Natural killer cell (primary cell): ENCODE results near the gene ZNF526. TPM values are rescaled to one million over a fixed set of nuclear protein-coding genes. Genes with fewer than 3 reads are reported as not detected.

Experiments
- ATAC-seq, 3 donors: fragments of 150-1000 bp in 2 of 3; fragments of 200-7000 bp in 1 of 3; cut with Tn5 transposase; 1 replicate in 1 of 3; 2 replicates in 2 of 3; pipeline ENCODE4 v1.10.0; 2021; ENCODE audit warnings: mild to moderate bottlenecking in 2 of 3, moderate library complexity in 2 of 3
- DNase-seq, 2 donors: peaks; one replicate each; pipeline versions ENCODE4 v3.0.0 to v3.0.0-alpha.2; 2013 to 2021; ENCODE audit warnings: mixed read lengths in 1 of 2
- H3K27ac ChIP-seq: one replicate; pipeline ENCODE4 v1.5.1; 2013; ENCODE audit warnings: mild to moderate bottlenecking, low read length
- H3K27me3 ChIP-seq: one replicate; pipeline ENCODE4 v1.6.1; 2013; ENCODE audit warnings: low read length; ENCODE audit not compliant: control insufficient read depth, insufficient read depth
- H3K36me3 ChIP-seq: one replicate; pipeline ENCODE4 v1.6.1; 2013; ENCODE audit warnings: low read length; ENCODE audit not compliant: control insufficient read depth, insufficient read depth
- H3K4me1 ChIP-seq: one replicate; pipeline ENCODE4 v1.6.1; 2013; ENCODE audit warnings: low read length; ENCODE audit not compliant: control insufficient read depth, insufficient read depth
- H3K4me3 ChIP-seq: one replicate; pipeline ENCODE4 v1.5.1; 2013; ENCODE audit warnings: low read length
- H3K9me3 ChIP-seq: one replicate; pipeline ENCODE4 v1.6.1; 2013; ENCODE audit warnings: low read length; ENCODE audit not compliant: control insufficient read depth, insufficient read depth
- H3K27ac Mint-ChIP-seq, 2 donors: one replicate each; pipeline ENCODE4 v1.8.0; 2022; ENCODE audit warnings: mild to moderate bottlenecking in 2 of 2, mixed read lengths in 2 of 2, moderate library complexity in 1 of 2
- H3K27me3 Mint-ChIP-seq, 2 donors: one replicate each; pipeline ENCODE4 v1.8.0; 2022; ENCODE audit warnings: low read depth in 2 of 2, mixed read lengths in 2 of 2
- H3K36me3 Mint-ChIP-seq: one replicate; pipeline ENCODE4 v1.8.0; 2022; ENCODE audit warnings: mixed read lengths
- H3K4me1 Mint-ChIP-seq, 2 donors: one replicate each; pipeline ENCODE4 v1.8.0; 2022; ENCODE audit warnings: mixed read lengths in 2 of 2
- H3K4me3 Mint-ChIP-seq: one replicate; pipeline ENCODE4 v1.8.0; 2022; ENCODE audit warnings: mild to moderate bottlenecking, moderate library complexity, mixed read lengths
- H3K9me3 Mint-ChIP-seq, 2 donors: one replicate each; pipeline ENCODE4 v1.8.0; 2022; ENCODE audit warnings: mixed read lengths in 2 of 2
- CTCF ChIP-seq: fragments of 200-600 bp; IDR thresholded peaks from one replicate; pipeline ENCODE4 v1.8.0; 2022; ENCODE audit warnings: antibody characterized with exemption
- WGBS: methylation state at CpG from one replicate; pipeline ENCODE4 v1.1.7; 2013; ENCODE audit warnings: missing lambda C conversion rate; ENCODE audit not compliant: insufficient coverage; 5-methylcytosine and 5-hydroxymethylcytosine counted together
- intact Hi-C: fragments of 100-400 bp; cut with micrococcal nuclease; formaldehyde crosslinking; loops from one replicate; pipeline ENCODE4 v1.14.2; 2022
- total RNA-seq, 4 donors: library from RNA; stranded (reverse); fragments of 120-200 nt in 1 of 4; gene quantifications; one replicate each; pipeline versions ENCODE4 v1.2.3 to v1.2.4, GENCODE V29; 2013 to 2022

ZNF526 gene
- total RNA-seq, 3 donors from 2014 or later (not counting 1 experiment from before 2014, with no cell fraction given), result 8.8 to 10.6 (median 10.2) TPM

- H3K27ac ChIP-seq, result peak overlapping the region; percentile 98
- 0% methylated on average over 44 of the region's 46 CpGs for WGBS
- no peak overlapping the region for H3K4me3 Mint-ChIP-seq
- H3K27me3 Mint-ChIP-seq, result no peaks in the 10 kb centered on the region
- H3K36me3 Mint-ChIP-seq, result no peaks in the 10 kb centered on the region
- peaks cover 32% of the 10 kb centered on the region for H3K4me1 ChIP-seq
- H3K9me3 ChIP-seq, result no peaks in the 10 kb centered on the region
- ATAC-seq (peak; percentile 59 to 79 (median 66)), DNase-seq (peak; percentile 97 to 100)
- H3K27ac Mint-ChIP-seq, result no peak overlapping the region
- H3K27me3 ChIP-seq, result no peaks in the 10 kb centered on the region
- H3K36me3 ChIP-seq, result peaks cover 12% of the 10 kb centered on the region
- no peaks in the 10 kb centered on the region for H3K4me1 Mint-ChIP-seq
- no peak for TF ChIP-seq CTCF
- no peaks in the 10 kb centered on the region for H3K9me3 Mint-ChIP-seq
- intact Hi-C loops, result loop anchor here (1.0 kb wide), 4 partner anchors 13 to 51 kb away; partner anchors contain the start of genes DEDD2 and ERF
- peak overlapping the region; percentile 84 for H3K4me3 ChIP-seq
These were observed 48.1 kb downstream of the ZNF526 start for GRCh38 chr19:42268142-42268703.

- H3K9me3 Mint-ChIP-seq, result no peaks in the 10 kb centered on the region
- H3K4me1 Mint-ChIP-seq, result no peaks in the 10 kb centered on the region
- WGBS, result under 1% methylated on average over 51 of the region's 52 CpGs
- intact Hi-C loops, result loop anchor here (1.0 kb wide), 4 partner anchors 14 to 52 kb away; partner anchors contain the start of genes DEDD2 and ERF
- H3K27me3 Mint-ChIP-seq, result no peaks in the 10 kb centered on the region
- DNase-seq (peak; percentile 98 to 100), ATAC-seq (peak; percentile 68 to 90 (median 75))
- Histone ChIP-seq H3K4me3 (peak within 1 kb of the TSS; percentile 84), H3K36me3 (peaks cover 19% of the 10 kb centered on the region), H3K4me1 (peaks cover 32% of the 10 kb centered on the region), H3K27me3 (no peaks in the 10 kb centered on the region), H3K9me3 (no peaks in the 10 kb centered on the region), H3K27ac (peak within 1 kb of the TSS; percentile 98)
- H3K36me3 Mint-ChIP-seq, result no peaks in the 10 kb centered on the region
- TF ChIP-seq CTCF, result no peak
- H3K4me3 Mint-ChIP-seq, result peak within 1 kb of the TSS; percentile 94
- H3K27ac Mint-ChIP-seq, result no peak within 1 kb of the TSS
These were observed 48.8 kb downstream of the ZNF526 start, which contains the start of gene CIC for GRCh38 chr19:42268704-42269477. TSS of gene CIC (plus strand) at chr19:42269252. CDS start at chr19:42271784, 2,532 bp downstream.

- H3K9me3 ChIP-seq, result no peaks in the 10 kb centered on the region
- H3K4me3 ChIP-seq, result peak overlapping the region; percentile 44
- H3K4me1 ChIP-seq, result peaks cover 32% of the 10 kb centered on the region
- DNase-seq (peak; percentile 35 to 52), ATAC-seq (no peak)
- Mint-ChIP-seq H3K4me3 (peak overlapping the region; percentile 94), H3K27ac (no peak overlapping the region), H3K4me1 (peaks cover 2% of the 10 kb centered on the region in 2 donors), H3K36me3 (no peaks in the 10 kb centered on the region), H3K27me3 (no peaks in the 10 kb centered on the region), H3K9me3 (no peaks in the 10 kb centered on the region)
- H3K27me3 ChIP-seq, result no peaks in the 10 kb centered on the region
- peaks cover 26% of the 10 kb centered on the region for H3K36me3 ChIP-seq
- peak overlapping the region; percentile 96 for H3K27ac ChIP-seq
- intact Hi-C loops, result no loop called here
- no peak for TF ChIP-seq CTCF
- 33% methylated on average over 10 of the region's 10 CpGs for WGBS
These were observed 49.6 kb downstream of the ZNF526 start for GRCh38 chr19:42269478-42270345.
